OCI-LY1 (cell line): ENCODE data around the gene POU6F2.

ENCODE experiments used
- H2AFZ ChIP-seq: fragments of 200-600 bp; sonication (generic), shearing (Covaris generic); 2 replicates; pipeline ENCODE4 v1.6.0; 2014; ENCODE audit warnings: antibody characterized with exemption, mild to moderate bottlenecking, low read length
- H3F3A ChIP-seq: fragments of 200-600 bp; sonication (generic), shearing (Covaris generic); 2 replicates; pipeline ENCODE4 v1.6.0; 2014; ENCODE audit warnings: mild to moderate bottlenecking, antibody characterized with exemption, low read length, moderate library complexity; ENCODE audit not compliant: insufficient read depth
- H3K27ac ChIP-seq: fragments of 200-600 bp; sonication (generic); 2 replicates; pipeline ENCODE4 v1.5.1; 2014; ENCODE audit warnings: low read length, mixed run types, mild to moderate bottlenecking, low read depth; ENCODE audit not compliant: poor library complexity, severe bottlenecking
- H3K27me3 ChIP-seq: fragments of 200-600 bp; sonication (generic); 2 replicates; pipeline ENCODE4 v1.6.0; 2014; ENCODE audit warnings: antibody characterized with exemption, mild to moderate bottlenecking, low read length, moderate library complexity; ENCODE audit not compliant: insufficient read depth
- H3K36me3 ChIP-seq: fragments of 200-600 bp; sonication (generic); 2 replicates; pipeline ENCODE4 v1.6.1; 2014; ENCODE audit warnings: mild to moderate bottlenecking, antibody characterized with exemption, low read length, moderate library complexity, mixed read lengths; ENCODE audit not compliant: insufficient read depth
- H3K4me1 ChIP-seq: fragments of 200-600 bp; sonication (generic); 2 replicates; pipeline ENCODE4 v1.5.1; 2014; ENCODE audit warnings: mild to moderate bottlenecking, low read length, moderate library complexity; ENCODE audit not compliant: insufficient read depth, severe bottlenecking
- H3K4me2 ChIP-seq: fragments of 200-600 bp; sonication (generic), shearing (Covaris generic); 2 replicates; pipeline ENCODE4 v1.6.1; 2014; ENCODE audit warnings: low read length
- H3K4me3 ChIP-seq: fragments of 200-600 bp; sonication (generic); 2 replicates; pipeline ENCODE4 v1.5.1; 2014; ENCODE audit warnings: low read length, low read depth, mild to moderate bottlenecking, mixed read lengths; ENCODE audit not compliant: poor library complexity, severe bottlenecking
- H3K79me2 ChIP-seq: fragments of 200-600 bp; shearing (Covaris generic); 2 replicates; pipeline ENCODE4 v1.6.1; 2016; ENCODE audit warnings: mixed run types, low read length, mixed read lengths; ENCODE audit not compliant: insufficient read depth
- H3K9ac ChIP-seq: fragments of 200-600 bp; sonication (generic), shearing (Covaris generic); 2 replicates; pipeline ENCODE4 v1.6.1; 2014; ENCODE audit warnings: mild to moderate bottlenecking, low read length, mixed read lengths
- H3K9me2 ChIP-seq: fragments of 200-600 bp; sonication (generic), shearing (Covaris generic); 2 replicates; pipeline ENCODE4 v1.6.1; 2014; ENCODE audit warnings: low read depth, mild to moderate bottlenecking, low read length, mixed read lengths
- H3K9me3 ChIP-seq: fragments of 200-600 bp; shearing (Covaris generic); 2 replicates; pipeline ENCODE4 v1.6.1; 2014; ENCODE audit warnings: low read length, mixed read lengths
- H4K20me1 ChIP-seq: fragments of 200-600 bp; sonication (generic), shearing (Covaris generic); 2 replicates; pipeline ENCODE4 v1.6.0; 2016; ENCODE audit warnings: mild to moderate bottlenecking, low read length; ENCODE audit not compliant: insufficient read depth
- EZH2 ChIP-seq: fragments of 200-600 bp; sonication (generic), shearing (Covaris generic); IDR thresholded peaks from 2 replicates; pipeline ENCODE4 v1.8.0; 2017; ENCODE audit warnings: borderline replicate concordance, mixed run types, mild to moderate bottlenecking, antibody characterized with exemption, low read length, moderate library complexity, mixed read lengths
- TF ChIP-seq, protein P1 (sequence below): fragments of 200-600 bp; sonication (generic), shearing (Covaris generic); IDR thresholded peaks from 2 replicates; pipeline ENCODE4 v1.5.1; 2017; ENCODE audit warnings: mild to moderate bottlenecking, antibody characterized with exemption, low read length, moderate library complexity, mixed read lengths

Gene POU6F2

DNA sequence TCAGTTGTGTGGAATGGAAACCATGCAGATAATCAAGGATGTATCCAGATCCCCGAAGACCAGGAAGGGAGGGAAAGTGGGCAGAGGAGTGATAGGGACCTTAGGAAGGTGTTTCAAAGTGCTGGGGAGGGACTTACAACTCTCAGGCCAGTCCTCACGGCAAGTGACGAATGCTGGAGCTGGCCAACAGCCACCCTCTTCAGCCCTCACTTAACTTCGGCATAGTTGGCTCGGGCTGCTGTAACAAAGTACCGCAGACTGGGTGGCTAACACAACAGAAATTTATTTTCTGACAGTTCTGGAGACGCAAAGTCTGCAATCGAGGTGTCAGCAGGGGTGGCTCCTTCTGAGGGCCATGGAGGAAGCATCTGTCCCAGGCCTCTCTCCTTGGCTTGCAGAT is 322.6 kb downstream of the POU6F2 start:
- Histone ChIP-seq H3K9me3 (peaks cover 3% of the 10 kb centered on the region; the same call in 1 of the 2 replicates), H3K4me3 (no peak overlapping the region), H2AFZ (no peak overlapping the region), H3K9me2 (no peaks in the 10 kb centered on the region), H3K27me3 (no peaks in the 10 kb centered on the region), H3F3A (no peaks in the 10 kb centered on the region), H3K9ac (no peak overlapping the region), H3K4me1 (no peaks in the 10 kb centered on the region), H4K20me1 (no peaks in the 10 kb centered on the region), H3K27ac (no peak overlapping the region), H3K79me2 (no peaks in the 10 kb centered on the region), H3K4me2 (no peak overlapping the region), H3K36me3 (no peaks in the 10 kb centered on the region)
- TF ChIP-seq EZH2, result no peak
- TF ChIP-seq, protein P1, sequence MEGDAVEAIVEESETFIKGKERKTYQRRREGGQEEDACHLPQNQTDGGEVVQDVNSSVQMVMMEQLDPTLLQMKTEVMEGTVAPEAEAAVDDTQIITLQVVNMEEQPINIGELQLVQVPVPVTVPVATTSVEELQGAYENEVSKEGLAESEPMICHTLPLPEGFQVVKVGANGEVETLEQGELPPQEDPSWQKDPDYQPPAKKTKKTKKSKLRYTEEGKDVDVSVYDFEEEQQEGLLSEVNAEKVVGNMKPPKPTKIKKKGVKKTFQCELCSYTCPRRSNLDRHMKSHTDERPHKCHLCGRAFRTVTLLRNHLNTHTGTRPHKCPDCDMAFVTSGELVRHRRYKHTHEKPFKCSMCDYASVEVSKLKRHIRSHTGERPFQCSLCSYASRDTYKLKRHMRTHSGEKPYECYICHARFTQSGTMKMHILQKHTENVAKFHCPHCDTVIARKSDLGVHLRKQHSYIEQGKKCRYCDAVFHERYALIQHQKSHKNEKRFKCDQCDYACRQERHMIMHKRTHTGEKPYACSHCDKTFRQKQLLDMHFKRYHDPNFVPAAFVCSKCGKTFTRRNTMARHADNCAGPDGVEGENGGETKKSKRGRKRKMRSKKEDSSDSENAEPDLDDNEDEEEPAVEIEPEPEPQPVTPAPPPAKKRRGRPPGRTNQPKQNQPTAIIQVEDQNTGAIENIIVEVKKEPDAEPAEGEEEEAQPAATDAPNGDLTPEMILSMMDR, result no peak

DNA sequence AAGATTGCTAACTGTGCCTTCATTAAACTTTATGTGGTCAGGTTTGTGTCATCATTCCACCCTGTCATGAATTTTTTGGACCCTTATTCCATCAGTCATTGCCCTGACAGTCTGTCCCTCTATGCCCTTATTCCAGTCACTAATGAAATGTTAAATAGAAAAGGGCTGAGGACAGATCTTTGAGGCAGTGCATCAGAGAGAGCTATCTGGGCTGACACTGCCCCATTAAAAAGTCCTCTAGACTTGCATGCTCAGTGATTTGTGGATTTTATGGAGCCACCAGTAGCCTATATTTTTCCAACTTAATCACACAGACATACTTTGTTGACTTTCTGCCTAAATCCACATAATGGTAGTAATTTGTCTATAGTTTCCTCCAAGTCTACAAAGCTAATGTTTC is 323.8 kb downstream of the POU6F2 start:
- H2AFZ ChIP-seq, result no peak overlapping the region
- H3K4me2 ChIP-seq, result no peak overlapping the region
- H3K27me3 ChIP-seq, result no peaks in the 10 kb centered on the region
- TF ChIP-seq, protein P1, result no peak
- no peak for TF ChIP-seq EZH2
- no peak overlapping the region for H3K4me3 ChIP-seq
- H4K20me1 ChIP-seq, result no peaks in the 10 kb centered on the region
- H3K9me3 ChIP-seq, result peaks cover 3% of the 10 kb centered on the region; the same call in 1 of the 2 replicates
- H3K4me1 ChIP-seq, result no peaks in the 10 kb centered on the region
- H3K9ac ChIP-seq, result no peak overlapping the region
- H3K9me2 ChIP-seq, result no peaks in the 10 kb centered on the region
- no peaks in the 10 kb centered on the region for H3F3A ChIP-seq
- no peaks in the 10 kb centered on the region for H3K79me2 ChIP-seq
- no peak overlapping the region for H3K27ac ChIP-seq
- H3K36me3 ChIP-seq, result no peaks in the 10 kb centered on the region

DNA sequence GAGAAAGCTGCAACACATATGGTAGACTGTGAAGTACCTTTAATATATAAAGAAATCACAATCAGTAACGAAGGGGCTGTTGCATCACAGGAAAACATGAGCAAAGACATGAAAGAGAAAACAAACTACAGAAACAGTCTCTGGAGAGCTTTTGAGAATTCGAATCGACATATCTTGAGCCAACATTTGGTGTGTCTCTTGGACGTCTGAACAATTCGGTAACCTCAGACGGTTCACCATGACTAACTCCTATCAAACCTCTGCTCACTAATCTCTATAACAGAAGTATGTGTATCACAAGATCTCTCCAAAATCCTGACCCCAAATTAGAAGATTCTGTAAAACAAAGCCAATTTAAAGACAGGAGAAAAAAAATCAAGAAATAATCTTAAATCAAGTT is 326.5 kb downstream of the POU6F2 start:
- Histone ChIP-seq H3K27me3 (no peaks in the 10 kb centered on the region), H4K20me1 (no peaks in the 10 kb centered on the region), H3K27ac (no peak overlapping the region), H3K9ac (no peak overlapping the region), H3K4me1 (no peaks in the 10 kb centered on the region), H3K36me3 (no peaks in the 10 kb centered on the region), H3K9me3 (no peaks in the 10 kb centered on the region), H3K79me2 (no peaks in the 10 kb centered on the region), H3F3A (no peaks in the 10 kb centered on the region), H3K9me2 (no peaks in the 10 kb centered on the region), H3K4me2 (no peak overlapping the region), H3K4me3 (no peak overlapping the region), H2AFZ (no peak overlapping the region)
- TF ChIP-seq, protein P1, result no peak
- no peak for TF ChIP-seq EZH2
